ENCODE measurements around the gene S100A10.
A peak's percentile ranks its signal among the peaks of the same experiment; 100 is the strongest.

The S100A10 gene

GRCh38 chr1:151984313-151984956, 9.2 kb downstream of the S100A10 start:
- Histone ChIP-seq H3K9ac (ENCODE audit: low read depth, low read length, poor library complexity, severe bottlenecking) (peak overlapping the region; percentile 5), H3K27me3 (ENCODE audit: insufficient read depth, low read length, poor library complexity, severe bottlenecking) (no peaks in the 10 kb centered on the region), H3K4me1 (ENCODE audit: insufficient read depth, low read length, poor library complexity, severe bottlenecking) (peaks cover 32% of the 10 kb centered on the region), H3K36me3 (ENCODE audit: insufficient read depth, low read length) (peaks cover 29% of the 10 kb centered on the region; the same call in 1 of the 2 replicates), H3K9me2 (replicated peaks; ENCODE audit: low read depth, low read length) (no peaks in the 10 kb centered on the region), H3K79me2 (ENCODE audit: insufficient read depth, low read length) (peaks cover 19% of the 10 kb centered on the region), H3F3A (ENCODE audit: low read depth) (peaks cover 7% of the 10 kb centered on the region; the same call in 1 of the 2 replicates), H3K4me3 (ENCODE audit: low read length, poor library complexity, severe bottlenecking) (peak overlapping the region; percentile 27), H4K20me1 (ENCODE audit: insufficient read depth, low read length, poor library complexity, severe bottlenecking) (no peaks in the 10 kb centered on the region), H3K9me3 (ENCODE audit: insufficient read depth, low read depth, low read length) (no peaks in the 10 kb centered on the region), H3K4me2 (ENCODE audit: low read depth, low read length, poor library complexity, severe bottlenecking) (peak overlapping the region; percentile 54), H2AFZ (ENCODE audit: low read length) (no peak overlapping the region)
- no peak for TF ChIP-seq CTCF (conservative IDR thresholded peaks at IDR 0.05; ENCODE audit: low read length)
- no peak for TF ChIP-seq EZH2phosphoT487 (IDR thresholded peaks at IDR 0.05; ENCODE audit: borderline replicate concordance)

- Histone ChIP-seq H3K27me3 (ENCODE audit: insufficient read depth, low read length, poor library complexity, severe bottlenecking) (no peaks in the 10 kb centered on the region), H3F3A (ENCODE audit: low read depth) (peaks cover 7% of the 10 kb centered on the region; the same call in 1 of the 2 replicates), H2AFZ (ENCODE audit: low read length) (no peak overlapping the region), H3K9me3 (ENCODE audit: insufficient read depth, low read depth, low read length) (no peaks in the 10 kb centered on the region), H3K79me2 (ENCODE audit: insufficient read depth, low read length) (no peaks in the 10 kb centered on the region), H3K9me2 (replicated peaks; ENCODE audit: low read depth, low read length) (no peaks in the 10 kb centered on the region), H3K4me2 (ENCODE audit: low read depth, low read length, poor library complexity, severe bottlenecking) (no peak overlapping the region), H4K20me1 (ENCODE audit: insufficient read depth, low read length, poor library complexity, severe bottlenecking) (no peaks in the 10 kb centered on the region), H3K36me3 (ENCODE audit: insufficient read depth, low read length) (peaks cover 29% of the 10 kb centered on the region; the same call in 1 of the 2 replicates), H3K4me3 (ENCODE audit: low read length, poor library complexity, severe bottlenecking) (no peak overlapping the region), H3K9ac (ENCODE audit: low read depth, low read length, poor library complexity, severe bottlenecking) (no peak overlapping the region), H3K4me1 (ENCODE audit: insufficient read depth, low read length, poor library complexity, severe bottlenecking) (peaks cover 23% of the 10 kb centered on the region)
- TF ChIP-seq CTCF (conservative IDR thresholded peaks at IDR 0.05; ENCODE audit: low read length): no peak
- TF ChIP-seq EZH2phosphoT487 (IDR thresholded peaks at IDR 0.05; ENCODE audit: borderline replicate concordance): no peak
These were observed 11.2 kb downstream of the S100A10 start for GRCh38 chr1:151982300-151983005.

- peaks cover 29% of the 10 kb centered on the region; the same call in 1 of the 2 replicates for H3K36me3 ChIP-seq (ENCODE audit: insufficient read depth, low read length)
These were observed 12.5 kb downstream of the S100A10 start for GRCh38 chr1:151981178-151981525.

More at GRCh38 chr1:151981178-151981525, 12.5 kb downstream of the S100A10 start:
- H3K79me2 ChIP-seq (ENCODE audit: insufficient read depth, low read length): no peaks in the 10 kb centered on the region
- H3K9ac ChIP-seq (ENCODE audit: low read depth, low read length, poor library complexity, severe bottlenecking): no peak overlapping the region
- TF ChIP-seq EZH2phosphoT487 (IDR thresholded peaks at IDR 0.05; ENCODE audit: borderline replicate concordance): no peak
- no peak for TF ChIP-seq CTCF (conservative IDR thresholded peaks at IDR 0.05; ENCODE audit: low read length)
- no peaks in the 10 kb centered on the region for H3K27me3 ChIP-seq (ENCODE audit: insufficient read depth, low read length, poor library complexity, severe bottlenecking)
- no peaks in the 10 kb centered on the region for H3K9me2 ChIP-seq (replicated peaks; ENCODE audit: low read depth, low read length)
- no peaks in the 10 kb centered on the region for H3K9me3 ChIP-seq (ENCODE audit: insufficient read depth, low read depth, low read length)
- no peak overlapping the region for H3K4me2 ChIP-seq (ENCODE audit: low read depth, low read length, poor library complexity, severe bottlenecking)
- no peak overlapping the region for H3K4me3 ChIP-seq (ENCODE audit: low read length, poor library complexity, severe bottlenecking)
- H4K20me1 ChIP-seq (ENCODE audit: insufficient read depth, low read length, poor library complexity, severe bottlenecking): no peaks in the 10 kb centered on the region
- no peak overlapping the region for H2AFZ ChIP-seq (ENCODE audit: low read length)
- peaks cover 23% of the 10 kb centered on the region for H3K4me1 ChIP-seq (ENCODE audit: insufficient read depth, low read length, poor library complexity, severe bottlenecking)
- peaks cover 7% of the 10 kb centered on the region; the same call in 1 of the 2 replicates for H3F3A ChIP-seq (ENCODE audit: low read depth)
